ENCODE measurements around the gene PFDN2.
"Not testable (repeated sequence)": the region's sequence is repeated elsewhere in the genome, so short reads cannot be mapped to it uniquely, and the experiment has no call there.

Gene PFDN2

GRCh38 chr1:161063936-161064335 lies 53.9 kb downstream of the PFDN2 start:
- DNase-seq (ENCODE audit: insufficient read length, low spot score); FAIRE-seq: not testable (repeated sequence)

GRCh38 chr1:161061419-161061818 lies 56.4 kb downstream of the PFDN2 start:
- no peak for FAIRE-seq
- DNase-seq (ENCODE audit: insufficient read length, low spot score) = no peak

DNA sequence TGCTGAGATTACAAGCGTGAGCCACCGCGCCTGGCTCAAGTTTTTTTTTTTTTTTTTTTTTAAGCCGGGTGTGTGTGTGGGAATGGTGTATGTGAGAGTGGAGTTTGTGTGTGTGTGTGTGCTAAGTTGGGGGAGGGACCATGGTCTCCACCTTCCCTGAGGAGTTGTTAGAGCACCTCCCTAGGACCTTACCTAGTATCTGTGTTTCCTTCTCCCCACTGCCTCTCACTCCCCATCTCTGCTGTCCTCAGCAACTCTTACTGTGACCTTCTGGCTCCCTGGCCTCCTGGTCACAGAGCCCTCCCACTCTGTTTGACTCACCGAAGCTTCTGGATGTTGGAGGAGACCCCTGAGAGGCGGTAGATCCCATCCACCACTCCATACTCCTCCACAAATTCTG lies 58.5 kb downstream of the PFDN2 start:
- DNase-seq (ENCODE audit: insufficient read length, low spot score) = no peak
- FAIRE-seq = no peak

DNA sequence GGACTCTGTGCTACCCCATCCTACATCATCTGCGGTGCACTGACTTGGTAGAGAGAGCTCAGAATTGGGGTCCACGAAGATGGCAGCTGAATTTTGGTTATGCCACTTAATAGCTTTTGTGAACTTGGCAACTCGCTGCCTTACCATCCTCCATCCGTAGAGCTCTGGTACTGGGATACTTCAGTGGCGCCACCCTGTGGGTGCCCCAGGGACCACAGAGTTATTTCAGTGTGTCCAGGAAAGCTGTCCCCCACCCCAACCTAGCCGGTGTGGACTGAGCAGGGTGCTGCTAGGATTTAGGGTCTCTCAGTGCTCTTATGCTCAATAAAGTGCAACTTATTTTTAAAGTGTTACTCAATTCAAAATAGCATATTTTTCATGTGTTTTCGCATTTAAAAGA lies 63.0 kb downstream of the PFDN2 start:
- DNase-seq (ENCODE audit: insufficient read length, low spot score) = no peak

GRCh38 chr1:161054232-161054631 lies 63.6 kb downstream of the PFDN2 start:
- no peak for FAIRE-seq
- DNase-seq (ENCODE audit: insufficient read length, low spot score) = no peak

More for the DNA sequence above, 63.0 kb downstream of the PFDN2 start:
- FAIRE-seq = no peak

DNA sequence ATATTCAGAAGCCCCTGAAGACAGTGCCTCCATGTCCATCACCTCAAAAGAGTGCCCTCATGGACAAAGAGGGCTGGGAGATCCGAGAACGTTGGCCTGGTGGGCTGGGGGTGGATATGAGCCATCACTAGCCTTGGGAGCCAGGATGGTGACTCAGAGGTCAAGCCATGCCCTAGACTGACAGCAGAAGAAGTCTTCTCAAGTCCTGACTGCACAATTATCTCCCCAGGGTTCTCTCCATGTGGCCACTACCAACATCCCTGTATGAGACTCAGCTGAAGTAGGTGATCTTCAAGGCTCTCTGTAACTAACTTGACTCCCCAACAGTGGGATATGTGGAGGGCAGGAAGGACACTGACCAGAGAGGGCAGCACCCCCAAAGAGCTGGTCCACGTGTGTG lies 64.9 kb downstream of the PFDN2 start:
- DNase-seq (ENCODE audit: insufficient read length, low spot score) (no peak), FAIRE-seq (no peak)

DNA sequence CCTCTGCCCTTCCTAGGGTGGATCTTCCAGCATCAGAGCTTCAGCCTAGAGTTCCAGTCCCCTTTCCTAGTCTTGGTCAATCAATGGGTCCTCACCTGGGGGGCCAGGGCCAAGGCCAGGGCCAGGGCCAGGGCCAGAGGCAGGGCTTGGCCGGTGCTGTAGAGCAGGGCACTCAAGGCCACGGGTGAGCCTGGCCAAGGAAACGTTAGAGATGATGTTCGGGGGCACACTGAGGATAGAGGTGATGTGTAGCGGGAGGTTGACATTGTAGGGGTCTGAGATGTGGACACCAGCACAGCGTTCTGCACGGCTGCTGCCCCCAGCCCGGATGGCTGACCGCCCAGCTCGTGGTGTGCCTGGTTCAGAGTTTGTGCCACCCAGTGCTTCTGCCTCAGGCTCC lies 66.6 kb downstream of the PFDN2 start:
- no peak for FAIRE-seq
- no peak for DNase-seq (ENCODE audit: insufficient read length, low spot score)

Measured in GM19239 (cell line).